Osteoblast (primary cell): Measurements from ENCODE around the gene TCF7L1. TPM values are rescaled to one million over a fixed set of nuclear protein-coding genes. Genes with fewer than 3 reads are reported as not detected.

ENCODE experiments used
- DNase-seq: peaks from one replicate; pipeline ENCODE4 v3.0.0; 2011; ENCODE audit warnings: low spot score, mixed read lengths; ENCODE audit not compliant: insufficient read length; ENCODE audit errors: missing footprints
- H2AFZ ChIP-seq: 2 replicates; pipeline ENCODE4 v1.6.0; 2011; ENCODE audit warnings: mild to moderate bottlenecking, low read length
- H3K27ac ChIP-seq: 2 replicates; pipeline ENCODE4 v1.5.1; 2011; ENCODE audit warnings: mild to moderate bottlenecking, low read depth, low read length, moderate library complexity
- H3K27me3 ChIP-seq: 2 replicates; pipeline ENCODE4 v1.6.0; 2012; ENCODE audit warnings: mild to moderate bottlenecking, control low read depth, inconsistent platforms, low read length, moderate library complexity; ENCODE audit not compliant: insufficient read depth
- H3K36me3 ChIP-seq: 2 replicates; pipeline ENCODE4 v1.5.1; 2011; ENCODE audit warnings: mild to moderate bottlenecking, low read length, control low read depth, moderate library complexity; ENCODE audit not compliant: insufficient read depth
- H3K4me1 ChIP-seq: 2 replicates; pipeline ENCODE4 v1.5.1; 2011; ENCODE audit warnings: mild to moderate bottlenecking, low read length, control low read depth, moderate library complexity; ENCODE audit not compliant: insufficient read depth
- H3K4me2 ChIP-seq: 2 replicates; pipeline ENCODE4 v1.6.0; 2011; ENCODE audit warnings: mild to moderate bottlenecking, low read length; ENCODE audit not compliant: insufficient read depth
- H3K4me3 ChIP-seq: fragments of 200-600 bp; sonication (generic); 3 replicates; pipeline ENCODE4 v1.5.1; 2012; ENCODE audit warnings: mild to moderate bottlenecking, low read length, inconsistent platforms; ENCODE audit not compliant: insufficient read depth
- H3K79me2 ChIP-seq: 2 replicates; pipeline ENCODE4 v1.6.0; 2012; ENCODE audit warnings: mild to moderate bottlenecking, low read length, control low read depth, inconsistent platforms; ENCODE audit not compliant: insufficient read depth
- H3K9me3 ChIP-seq: 2 replicates; pipeline ENCODE4 v1.5.1; 2011; ENCODE audit warnings: low read depth, low read length, control low read depth
- H4K20me1 ChIP-seq: 2 replicates; pipeline ENCODE4 v1.6.0; 2012; ENCODE audit warnings: mild to moderate bottlenecking, low read length, control low read depth; ENCODE audit not compliant: insufficient read depth
- total RNA-seq: library from RNA; depleted of rRNA; stranded (reverse); fragments of >200 nt; gene quantifications from 2 replicates; pipeline ENCODE4 v1.2.3, GENCODE V29; 2012
- TF ChIP-seq, protein P1 (sequence below): IDR thresholded peaks from 2 replicates; pipeline ENCODE4 v1.5.1; 2011; ENCODE audit warnings: mild to moderate bottlenecking, low read depth, low read length, moderate library complexity; ENCODE audit errors: extremely low read depth

Gene TCF7L1
- total RNA-seq, 1 donor: 2.5 TPM

DNA sequence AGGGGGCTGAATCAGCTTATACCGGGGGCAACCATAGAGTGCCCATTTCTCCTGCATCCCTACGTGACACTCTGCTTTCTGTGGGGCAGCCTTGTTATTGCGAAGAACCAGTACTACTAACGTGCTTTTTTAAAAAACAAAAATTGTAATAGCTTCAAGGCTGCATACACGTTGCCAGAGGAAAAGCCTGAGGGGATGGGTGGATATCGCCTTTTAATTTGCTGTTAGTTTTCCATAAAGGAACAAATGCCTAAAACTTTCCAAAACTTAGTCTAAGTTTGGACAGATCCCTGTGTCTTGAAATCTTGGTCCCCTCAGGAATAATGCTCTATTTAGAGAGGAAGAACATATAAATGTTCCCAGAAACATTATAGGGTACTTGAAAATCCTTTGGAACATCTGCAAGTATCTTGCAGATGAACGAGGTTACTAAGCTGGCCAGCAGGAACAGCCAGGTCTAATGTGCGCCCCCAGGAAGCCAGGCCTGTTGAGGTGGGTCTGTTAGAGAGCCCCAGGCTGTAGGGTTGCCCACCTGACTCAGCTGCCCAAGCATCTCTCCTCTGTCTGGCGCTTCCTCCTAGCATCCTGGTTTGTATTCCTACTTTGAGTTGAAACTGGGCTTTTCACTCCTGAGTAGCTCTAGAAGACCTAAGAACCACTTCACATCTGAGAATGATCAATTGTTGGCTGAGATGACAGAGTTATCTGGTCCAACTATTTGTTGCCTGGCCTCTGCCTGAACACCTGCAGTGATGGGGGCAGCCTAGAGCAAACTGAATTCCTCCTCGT, 97.7 kb downstream of the TCF7L1 start:
- no peaks in the 10 kb centered on the region for H3K9me3 ChIP-seq
- H3K79me2 ChIP-seq: peaks cover 12% of the 10 kb centered on the region
- no peak overlapping the region for H2AFZ ChIP-seq
- H3K27ac ChIP-seq: no peak overlapping the region
- H3K36me3 ChIP-seq: no peaks in the 10 kb centered on the region
- TF ChIP-seq, protein P1, sequence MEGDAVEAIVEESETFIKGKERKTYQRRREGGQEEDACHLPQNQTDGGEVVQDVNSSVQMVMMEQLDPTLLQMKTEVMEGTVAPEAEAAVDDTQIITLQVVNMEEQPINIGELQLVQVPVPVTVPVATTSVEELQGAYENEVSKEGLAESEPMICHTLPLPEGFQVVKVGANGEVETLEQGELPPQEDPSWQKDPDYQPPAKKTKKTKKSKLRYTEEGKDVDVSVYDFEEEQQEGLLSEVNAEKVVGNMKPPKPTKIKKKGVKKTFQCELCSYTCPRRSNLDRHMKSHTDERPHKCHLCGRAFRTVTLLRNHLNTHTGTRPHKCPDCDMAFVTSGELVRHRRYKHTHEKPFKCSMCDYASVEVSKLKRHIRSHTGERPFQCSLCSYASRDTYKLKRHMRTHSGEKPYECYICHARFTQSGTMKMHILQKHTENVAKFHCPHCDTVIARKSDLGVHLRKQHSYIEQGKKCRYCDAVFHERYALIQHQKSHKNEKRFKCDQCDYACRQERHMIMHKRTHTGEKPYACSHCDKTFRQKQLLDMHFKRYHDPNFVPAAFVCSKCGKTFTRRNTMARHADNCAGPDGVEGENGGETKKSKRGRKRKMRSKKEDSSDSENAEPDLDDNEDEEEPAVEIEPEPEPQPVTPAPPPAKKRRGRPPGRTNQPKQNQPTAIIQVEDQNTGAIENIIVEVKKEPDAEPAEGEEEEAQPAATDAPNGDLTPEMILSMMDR: no peak
- H3K4me1 ChIP-seq: no peaks in the 10 kb centered on the region
- no peak overlapping the region for H3K4me3 ChIP-seq
- H4K20me1 ChIP-seq: peaks cover 25% of the 10 kb centered on the region
- no peak for DNase-seq
- no peaks in the 10 kb centered on the region for H3K27me3 ChIP-seq
- H3K4me2 ChIP-seq: no peak overlapping the region

DNA sequence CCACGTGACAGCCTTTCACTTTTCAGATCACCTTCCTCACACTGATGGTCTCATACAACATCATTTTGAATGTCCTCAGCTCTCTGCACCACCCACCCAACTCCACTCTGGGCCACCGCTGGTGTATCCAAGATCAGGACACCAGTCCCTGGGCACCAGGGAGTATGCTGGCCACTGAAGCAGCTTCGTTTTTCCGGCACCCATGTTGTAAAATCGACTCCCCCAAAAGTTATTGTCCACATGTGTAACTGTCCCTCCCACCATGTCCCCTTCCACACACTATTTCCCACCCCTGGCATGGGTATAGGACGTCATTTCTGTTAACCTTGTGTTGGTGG, 98.2 kb downstream of the TCF7L1 start:
- no peaks in the 10 kb centered on the region for H3K4me1 ChIP-seq
- no peaks in the 10 kb centered on the region for H3K36me3 ChIP-seq
- no peak overlapping the region for H3K27ac ChIP-seq
- TF ChIP-seq, protein P1: no peak
- H4K20me1 ChIP-seq: peaks cover 26% of the 10 kb centered on the region
- peaks cover 10% of the 10 kb centered on the region for H3K79me2 ChIP-seq
- no peak for DNase-seq
- H3K4me2 ChIP-seq: no peak overlapping the region
- H3K9me3 ChIP-seq: no peaks in the 10 kb centered on the region
- no peaks in the 10 kb centered on the region for H3K27me3 ChIP-seq
- no peak overlapping the region for H3K4me3 ChIP-seq
- no peak overlapping the region for H2AFZ ChIP-seq

DNA sequence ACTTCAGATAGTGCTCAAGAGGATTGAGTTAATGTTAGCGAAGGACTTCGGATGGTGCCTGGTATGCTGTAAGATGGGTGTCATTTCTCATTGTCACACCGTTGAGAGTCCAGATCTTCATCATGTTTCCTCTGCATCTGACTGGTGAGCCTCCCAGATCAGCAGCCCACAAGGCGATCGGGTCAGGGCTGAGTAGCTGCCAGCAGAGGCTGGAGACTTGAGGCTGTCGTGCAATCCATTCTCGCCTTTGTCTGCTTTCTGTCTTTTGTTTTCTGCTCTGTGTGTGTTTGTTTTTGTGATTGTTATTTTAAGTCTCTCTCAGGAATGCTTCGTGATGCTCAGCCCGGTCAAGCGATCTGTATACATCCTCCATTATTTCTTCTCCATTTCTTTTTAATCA, 98.8 kb downstream of the TCF7L1 start:
- peaks cover 6% of the 10 kb centered on the region for H3K79me2 ChIP-seq
- H3K9me3 ChIP-seq: no peaks in the 10 kb centered on the region
- no peaks in the 10 kb centered on the region for H3K27me3 ChIP-seq
- no peaks in the 10 kb centered on the region for H3K4me1 ChIP-seq
- no peak overlapping the region for H2AFZ ChIP-seq
- no peak overlapping the region for H3K4me3 ChIP-seq
- peaks cover 24% of the 10 kb centered on the region for H4K20me1 ChIP-seq
- H3K27ac ChIP-seq: no peak overlapping the region
- DNase-seq: no peak
- H3K4me2 ChIP-seq: no peak overlapping the region
- no peaks in the 10 kb centered on the region for H3K36me3 ChIP-seq
- TF ChIP-seq, protein P1: no peak

GRCh38 chr2:85234868-85235267, 101.7 kb downstream of the TCF7L1 start:
- no peaks in the 10 kb centered on the region for H3K27me3 ChIP-seq
- TF ChIP-seq, protein P1: no peak
- no peaks in the 10 kb centered on the region for H3K79me2 ChIP-seq
- no peak overlapping the region for H3K4me2 ChIP-seq
- no peaks in the 10 kb centered on the region for H3K36me3 ChIP-seq
- no peak overlapping the region for H3K27ac ChIP-seq
- H2AFZ ChIP-seq: no peak overlapping the region
- H3K4me3 ChIP-seq: no peak overlapping the region
- H4K20me1 ChIP-seq: peaks cover 27% of the 10 kb centered on the region
- DNase-seq: no peak
- H3K9me3 ChIP-seq: no peaks in the 10 kb centered on the region
- no peaks in the 10 kb centered on the region for H3K4me1 ChIP-seq
